ENCODE results near the gene GKN2. TPM values are rescaled to one million over a fixed set of nuclear protein-coding genes. Genes with fewer than 3 reads are reported as not detected.

Gene GKN2
- total RNA-seq, 3 donors from 2014 or later, result not detected

- no peaks in the 10 kb centered on the region for H3K9me3 ChIP-seq
- peaks cover 8% of the 10 kb centered on the region for H3K4me1 ChIP-seq (ENCODE audit: low read depth)
- no peak for DNase-seq
- no peak overlapping the region for H3K4me3 ChIP-seq
- TF ChIP-seq CTCF (IDR thresholded peaks at IDR 0.05), result no peak
- ATAC-seq, result no peak
- intact Hi-C loops (cut with DNase I, micrococcal nuclease), result no loop called here
- H3K36me3 ChIP-seq (ENCODE audit: low read depth), result no peaks in the 10 kb centered on the region
These were observed 40.6 kb downstream of the GKN2 start for GRCh38 chr2:68912111-68912510.

- Histone ChIP-seq H3K9me3 (no peaks in the 10 kb centered on the region), H3K4me3 (no peak overlapping the region), H3K4me1 (ENCODE audit: low read depth) (peaks cover 8% of the 10 kb centered on the region), H3K36me3 (ENCODE audit: low read depth) (no peaks in the 10 kb centered on the region)
- TF ChIP-seq CTCF (IDR thresholded peaks at IDR 0.05), result no peak
- intact Hi-C loops (cut with DNase I, micrococcal nuclease), result no loop called here
- DNase-seq (no peak), ATAC-seq (no peak)
These were observed 41.0 kb downstream of the GKN2 start for GRCh38 chr2:68911709-68912108.

DNA sequence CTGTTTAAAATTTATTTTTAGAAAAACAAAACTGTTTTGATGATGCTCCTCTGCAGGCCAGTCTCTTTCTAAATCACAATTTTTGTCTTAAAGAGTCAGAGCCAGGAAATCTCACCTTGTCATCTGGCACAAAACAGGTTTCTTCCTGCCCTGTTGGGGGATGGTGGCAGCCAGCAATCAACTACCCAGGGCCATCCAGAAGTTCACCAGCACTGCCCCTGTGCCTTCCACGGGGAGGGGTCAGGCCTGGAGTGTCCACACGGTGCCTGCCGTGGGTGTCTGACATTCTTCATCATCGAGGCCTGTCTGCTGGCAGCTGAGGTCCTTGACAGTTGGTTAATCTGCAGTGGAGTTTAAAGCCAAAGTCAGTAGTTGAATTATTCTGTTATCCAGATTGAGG lies 41.4 kb downstream of the GKN2 start:
- H3K9me3 ChIP-seq, result no peaks in the 10 kb centered on the region
- intact Hi-C loops (cut with DNase I, micrococcal nuclease), result no loop called here
- no peak for TF ChIP-seq CTCF (IDR thresholded peaks at IDR 0.05)
- no peak overlapping the region for H3K4me3 ChIP-seq
- H3K36me3 ChIP-seq (ENCODE audit: low read depth), result no peaks in the 10 kb centered on the region
- ATAC-seq, result no peak
- DNase-seq, result no peak
- H3K4me1 ChIP-seq (ENCODE audit: low read depth), result peaks cover 8% of the 10 kb centered on the region

- no peaks in the 10 kb centered on the region for H3K36me3 ChIP-seq (ENCODE audit: low read depth)
- H3K4me1 ChIP-seq (ENCODE audit: low read depth), result peaks cover 8% of the 10 kb centered on the region
- TF ChIP-seq CTCF (IDR thresholded peaks at IDR 0.05), result peak; percentile 80
- intact Hi-C loops (cut with DNase I, micrococcal nuclease), result loop anchor here in 1 of 2 donors (2.0 kb wide), 1 partner anchor 157 kb away; no protein-coding TSS in a partner anchor
- DNase-seq, result peak in 2 of 3 donors; percentile 55 to 91
- no peaks in the 10 kb centered on the region for H3K9me3 ChIP-seq
- ATAC-seq, result peak; percentile 63
- H3K4me3 ChIP-seq, result no peak overlapping the region
These were observed 42.7 kb downstream of the GKN2 start for GRCh38 chr2:68909793-68910674.

DNA sequence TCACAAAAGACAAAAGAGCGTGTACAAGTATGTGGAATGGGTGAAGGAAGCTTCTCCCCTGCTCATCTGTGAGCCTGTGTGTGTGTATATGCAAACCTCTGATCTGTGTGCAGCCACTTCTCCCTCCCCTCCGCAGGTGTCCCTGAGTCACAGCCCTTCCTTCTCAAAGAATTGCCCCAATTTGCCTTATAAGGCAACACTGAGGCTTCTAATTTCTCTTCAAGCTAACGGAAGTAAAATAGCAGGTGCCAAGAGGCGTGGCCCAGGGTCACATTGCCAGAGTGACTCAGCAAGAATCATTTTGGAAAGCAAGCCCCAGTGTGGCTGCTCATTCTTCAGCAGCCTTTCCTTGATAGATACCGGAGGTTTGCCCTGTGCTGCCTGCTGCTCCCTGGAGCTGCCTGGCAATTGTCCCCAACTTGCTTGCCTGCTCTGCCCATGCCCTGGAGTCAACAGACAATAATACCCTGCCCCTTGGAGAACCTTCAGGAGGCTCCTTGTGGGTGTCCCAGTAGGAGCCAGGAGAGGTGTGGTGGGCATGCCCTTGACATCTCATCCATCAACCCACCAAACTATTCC lies 44.2 kb downstream of the GKN2 start:
- no peak for TF ChIP-seq CTCF (IDR thresholded peaks at IDR 0.05)
- peak; percentile 97 for ATAC-seq
- H3K9me3 ChIP-seq, result no peaks in the 10 kb centered on the region
- H3K36me3 ChIP-seq (ENCODE audit: low read depth), result no peaks in the 10 kb centered on the region
- peak; percentile 81 to 90 (median 87) for DNase-seq
- peaks cover 8% of the 10 kb centered on the region for H3K4me1 ChIP-seq (ENCODE audit: low read depth)
- H3K4me3 ChIP-seq, result no peak overlapping the region
- intact Hi-C loops (cut with DNase I, micrococcal nuclease), result loop anchor here in 1 of 2 donors (2.0 kb wide), 1 partner anchor 156 kb away; no protein-coding TSS in a partner anchor

All from mucosa of descending colon (tissue), 3 donors.